ENCODE measurements around the gene MINDY4. TPM values are rescaled to one million over a fixed set of nuclear protein-coding genes. Genes with fewer than 3 reads are reported as not detected.
"Not testable (repeated sequence)": the region's sequence is repeated elsewhere in the genome, so short reads cannot be mapped to it uniquely, and the experiment has no call there.

Gene MINDY4
- total RNA-seq, 1 donor, result 4.3 TPM

GRCh38 chr7:30799976-30800661 is 28.9 kb downstream of the MINDY4 start:
- DNase-seq (ENCODE audit: low read depth in 2 of 3, low spot score in 2 of 3), result no peak

- DNase-seq (ENCODE audit: low read depth in 2 of 3, low spot score in 2 of 3), result peak; percentile 5 to 77 (median 45)
Measured at GRCh38 chr7:30800785-30801252, 29.6 kb downstream of the MINDY4 start.

GRCh38 chr7:30802812-30803211 is 31.6 kb downstream of the MINDY4 start:
- no peak for DNase-seq (ENCODE audit: low read depth in 2 of 3, low spot score in 2 of 3)

GRCh38 chr7:30804078-30804661 is 33.0 kb downstream of the MINDY4 start:
- no peak for DNase-seq (ENCODE audit: low read depth in 2 of 3, low spot score in 2 of 3)

GRCh38 chr7:30805081-30805691 is 34.0 kb downstream of the MINDY4 start:
- DNase-seq (ENCODE audit: low read depth in 2 of 3, low spot score in 2 of 3), result no peak

- no peak for DNase-seq (ENCODE audit: low read depth in 2 of 3, low spot score in 2 of 3)
Measured at GRCh38 chr7:30805931-30806330, 34.7 kb downstream of the MINDY4 start.

- DNase-seq (ENCODE audit: low read depth in 2 of 3, low spot score in 2 of 3), result not testable (repeated sequence)
Measured at GRCh38 chr7:30807477-30807876, 36.3 kb downstream of the MINDY4 start.

GRCh38 chr7:30807941-30808340 is 36.7 kb downstream of the MINDY4 start:
- DNase-seq (ENCODE audit: low read depth in 2 of 3, low spot score in 2 of 3), result not testable (repeated sequence)

- DNase-seq (ENCODE audit: low read depth in 2 of 3, low spot score in 2 of 3), result no peak
Measured at GRCh38 chr7:30810986-30811385, 39.8 kb downstream of the MINDY4 start.

- no peak for DNase-seq (ENCODE audit: low read depth in 2 of 3, low spot score in 2 of 3)
Measured at GRCh38 chr7:30812676-30813075, 41.5 kb downstream of the MINDY4 start.

GRCh38 chr7:30813466-30813865 is 42.2 kb downstream of the MINDY4 start:
- no peak for DNase-seq (ENCODE audit: low read depth in 2 of 3, low spot score in 2 of 3)

- no peak for DNase-seq (ENCODE audit: low read depth in 2 of 3, low spot score in 2 of 3)
Measured at GRCh38 chr7:30814700-30815387, 43.6 kb downstream of the MINDY4 start.

GRCh38 chr7:30815388-30815854 is 44.2 kb downstream of the MINDY4 start:
- DNase-seq (ENCODE audit: low read depth in 2 of 3, low spot score in 2 of 3), result no peak

- DNase-seq (ENCODE audit: low read depth in 2 of 3, low spot score in 2 of 3), result no peak
Measured at GRCh38 chr7:30815951-30816644, 44.9 kb downstream of the MINDY4 start.

GRCh38 chr7:30816645-30817370 is 45.6 kb downstream of the MINDY4 start:
- DNase-seq (ENCODE audit: low read depth in 2 of 3, low spot score in 2 of 3), result no peak

- no peak for DNase-seq (ENCODE audit: low read depth in 2 of 3, low spot score in 2 of 3)
Measured at GRCh38 chr7:30817371-30817767, 46.2 kb downstream of the MINDY4 start.

GRCh38 chr7:30824821-30825720 is 53.9 kb downstream of the MINDY4 start:
- no peak for DNase-seq (ENCODE audit: low read depth in 2 of 3, low spot score in 2 of 3)

GRCh38 chr7:30826181-30826580 is 55.0 kb downstream of the MINDY4 start:
- DNase-seq (ENCODE audit: low read depth in 2 of 3, low spot score in 2 of 3), result no peak

- no peak for DNase-seq (ENCODE audit: low read depth in 2 of 3, low spot score in 2 of 3)
Measured at GRCh38 chr7:30828591-30828990, 57.4 kb downstream of the MINDY4 start.
